Mammary epithelial cell (primary cell): ENCODE measurements around the gene SLC39A3.

ENCODE experiments used
- CTCF ChIP-seq, 2 donors: IDR thresholded peaks in 1 of 2; conservative IDR thresholded peaks in 1 of 2; 2 replicates each; pipeline ENCODE4 v1.5.1; 2011 to 2012; ENCODE audit warnings: inconsistent platforms in 2 of 2, low read length in 2 of 2, mild to moderate bottlenecking in 2 of 2, control low read depth in 1 of 2, low read depth in 1 of 2; ENCODE audit not compliant: insufficient read depth in 1 of 2; ENCODE audit errors: extremely low read depth in 1 of 2
- EZH2 ChIP-seq: IDR thresholded peaks from 2 replicates; pipeline ENCODE4 v1.6.1; 2012; ENCODE audit warnings: low read length, inconsistent platforms, borderline replicate concordance

- no peak for TF ChIP-seq CTCF (conservative IDR thresholded peaks at IDR 0.05 in 1 of 2, IDR thresholded peaks at IDR 0.05 in 1 of 2; ENCODE audit: extremely low read depth in 1 of 2, insufficient read depth in 1 of 2, low read depth in 1 of 2, low read length in 2 of 2)
- no peak for TF ChIP-seq EZH2
Measured at GRCh38 chr19:2787115-2787514, 47.3 kb upstream of the SLC39A3 start.
